Stimulated activated CD8-positive, alpha-beta memory T cell treated with anti-CD3 and anti-CD28 coated beads, Interleukin-2, amount 100 ng/mL, for 48 hours (primary cell): ENCODE measurements around the gene DAPK1.

Source experiments
- DNase-seq, 2 donors: peaks; one replicate each; pipeline ENCODE4 v3.0.0-alpha.2; 2020; ENCODE audit warnings: low read depth in 2 of 2

DAPK1 gene

DNA sequence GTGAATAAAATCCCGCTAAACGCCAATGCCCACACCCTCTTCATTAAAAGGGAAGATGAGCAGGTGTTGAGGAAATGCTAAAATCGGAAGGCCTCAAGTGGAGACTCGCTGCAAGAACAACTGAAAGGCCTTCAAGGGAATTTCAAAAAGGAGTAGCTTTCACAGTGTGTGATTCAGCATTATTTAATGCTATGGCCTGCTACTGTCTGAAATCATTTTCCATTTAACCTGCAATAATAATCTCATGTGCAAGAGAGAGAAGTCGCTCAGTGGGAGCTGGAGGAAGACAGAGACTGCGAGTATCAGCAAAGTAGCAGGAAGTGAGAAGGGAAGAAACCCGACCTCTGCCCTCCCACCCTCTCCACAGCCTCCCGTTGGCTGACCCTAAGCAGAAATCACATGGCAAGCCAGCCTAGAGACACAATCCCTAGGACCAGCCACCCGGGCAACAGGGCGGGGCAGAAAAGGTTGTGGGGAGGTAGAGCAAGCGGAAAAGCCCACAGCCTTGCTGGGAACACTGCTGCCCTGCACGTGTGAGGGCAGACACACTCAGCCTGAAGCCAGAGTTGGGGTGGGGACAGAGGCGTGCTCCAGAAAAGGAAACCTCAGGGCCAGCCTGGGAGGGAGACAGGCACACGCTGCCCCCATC is 188.3 kb downstream of the DAPK1 start:
- DNase-seq, result no peak

DNA sequence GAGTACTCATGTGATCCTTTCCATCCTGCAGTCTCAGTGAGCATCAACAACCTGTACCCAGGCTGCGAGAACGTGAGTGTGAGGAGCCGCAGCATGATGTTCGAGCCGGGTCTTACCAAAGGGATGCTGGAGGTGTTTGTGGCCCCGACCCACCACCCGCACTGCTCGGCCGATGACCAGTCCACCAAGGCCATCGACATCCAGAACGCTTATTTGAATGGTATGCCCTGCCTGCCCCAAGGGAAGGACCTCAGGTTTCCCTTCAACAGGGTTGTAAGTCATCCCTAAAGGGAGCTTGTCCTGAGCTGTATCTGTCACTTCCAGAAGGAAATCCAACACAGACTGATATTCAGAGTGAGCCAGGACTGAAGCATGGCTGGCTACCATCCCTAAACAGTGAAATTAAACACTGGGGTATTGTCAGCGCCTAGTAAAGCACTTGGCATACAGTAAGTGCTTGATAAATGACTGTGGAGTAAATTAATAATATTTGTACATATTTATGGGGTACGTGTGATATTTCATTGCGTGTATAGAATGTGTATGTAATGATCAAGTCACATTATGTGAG is 188.9 kb downstream of the DAPK1 start:
- no peak for DNase-seq

DNA sequence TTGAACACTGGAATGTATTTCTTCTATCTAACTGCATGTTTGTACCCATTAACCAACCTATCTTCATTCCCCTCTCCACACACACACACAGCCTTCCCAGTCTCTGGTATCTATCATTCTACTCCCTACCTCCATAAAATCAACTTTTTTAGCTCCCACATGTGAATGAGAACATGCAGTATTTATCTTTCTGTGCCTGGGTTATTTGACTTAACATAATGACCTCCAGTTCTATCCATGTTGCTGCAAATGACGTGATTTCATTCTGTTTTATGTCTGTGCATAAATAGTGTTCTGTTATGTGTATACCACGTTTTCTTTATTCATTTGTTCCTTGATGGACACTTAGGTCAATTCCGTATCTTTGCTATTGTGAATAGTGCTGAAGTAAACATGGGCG is 189.5 kb downstream of the DAPK1 start:
- DNase-seq, result no peak

- no peak for DNase-seq
Observed at GRCh38 chr9:87694236-87694755, 196.6 kb downstream of the DAPK1 start.

- no peak for DNase-seq
Observed at GRCh38 chr9:87695523-87695922, 197.9 kb downstream of the DAPK1 start.

DNA sequence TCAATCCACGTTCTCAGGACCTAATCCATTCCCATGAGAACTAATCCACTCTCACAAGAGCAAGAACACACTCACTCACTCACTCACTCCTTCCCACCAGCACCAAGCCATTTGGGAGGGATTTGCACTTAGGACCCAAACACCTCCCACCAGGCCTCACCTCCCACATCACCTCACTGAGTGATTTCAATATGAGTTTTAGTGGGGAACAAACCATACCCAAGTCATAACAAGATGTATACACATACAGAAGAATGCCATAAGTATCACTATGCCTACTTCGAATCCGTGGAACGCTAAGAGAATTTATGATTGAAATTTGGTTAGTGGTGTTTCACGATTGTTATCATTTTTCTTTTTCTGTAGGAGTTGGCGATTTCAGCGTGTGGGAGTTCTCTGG is 199.0 kb downstream of the DAPK1 start:
- DNase-seq, result no peak

DNA sequence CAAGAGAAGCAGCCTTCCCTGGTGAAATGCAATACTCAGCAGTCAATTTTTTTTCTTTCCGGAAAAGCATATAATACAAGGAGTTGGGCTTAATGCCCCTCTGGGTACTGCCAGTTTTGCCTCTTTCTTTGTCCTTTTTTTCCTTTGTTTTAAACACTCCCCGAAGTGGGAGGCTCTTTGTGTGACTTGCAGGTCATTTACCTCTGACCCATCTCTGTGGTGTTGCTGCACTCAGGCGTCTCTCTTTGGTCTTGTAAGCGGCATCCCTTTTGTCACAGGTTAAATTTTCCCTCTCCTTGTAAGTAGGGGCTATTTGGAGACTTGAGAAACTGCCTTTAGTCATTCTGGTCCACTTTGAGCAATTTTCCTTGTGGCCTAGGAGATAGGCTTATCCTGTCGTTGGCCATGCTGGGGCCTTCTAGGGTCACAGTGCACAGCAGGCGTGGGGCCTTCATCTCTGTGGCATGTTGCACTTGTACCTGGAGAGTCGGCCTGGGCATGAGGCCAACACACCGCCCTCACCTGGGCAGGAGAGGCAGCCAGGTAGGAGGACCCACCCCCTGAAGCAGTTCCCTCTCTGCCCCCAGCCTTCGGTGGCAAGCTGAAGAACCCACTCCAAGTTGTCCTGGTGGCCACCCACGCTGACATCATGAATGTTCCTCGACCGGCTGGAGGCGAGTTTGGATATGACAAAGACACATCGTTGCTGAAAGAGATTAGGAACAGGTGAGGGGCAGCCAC is 200.6 kb downstream of the DAPK1 start:
- DNase-seq, result no peak

DNA sequence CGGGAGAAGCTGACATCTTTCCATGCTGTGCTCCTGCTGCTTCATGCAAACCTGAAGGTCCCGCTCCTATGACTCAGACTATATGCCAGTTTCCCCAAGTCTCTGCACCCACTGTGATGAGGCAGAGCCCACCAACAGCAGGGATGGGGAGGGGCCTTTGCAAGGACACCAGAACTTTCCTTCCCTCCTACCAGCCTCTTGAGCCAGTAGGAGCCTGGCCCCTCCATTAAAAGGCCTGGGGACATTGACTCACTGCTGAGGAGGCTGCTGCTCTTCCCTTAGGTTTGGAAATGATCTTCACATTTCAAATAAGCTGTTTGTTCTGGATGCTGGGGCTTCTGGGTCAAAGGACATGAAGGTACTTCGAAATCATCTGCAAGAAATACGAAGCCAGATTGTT is 202.2 kb downstream of the DAPK1 start:
- no peak for DNase-seq

DNA sequence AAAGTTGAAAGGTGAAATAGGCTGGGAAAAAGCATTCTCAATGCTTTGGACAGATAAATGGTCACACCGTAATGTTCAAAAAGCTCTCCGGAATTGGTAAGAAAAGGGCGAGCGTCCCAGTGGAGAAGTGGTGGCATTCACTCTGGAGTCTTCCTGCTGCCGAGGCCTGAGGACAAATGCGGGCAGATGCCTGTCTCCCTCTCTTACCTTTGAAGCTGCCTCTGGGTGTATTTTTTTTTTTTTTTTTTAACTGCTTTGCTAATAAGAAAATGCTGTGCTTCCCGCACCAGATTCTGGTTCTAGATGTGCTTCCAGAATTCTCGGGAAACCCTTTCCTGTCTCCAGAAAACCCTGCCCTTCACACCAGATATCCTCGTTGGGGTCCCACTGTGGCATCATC is 203.8 kb downstream of the DAPK1 start:
- DNase-seq, result no peak

DNA sequence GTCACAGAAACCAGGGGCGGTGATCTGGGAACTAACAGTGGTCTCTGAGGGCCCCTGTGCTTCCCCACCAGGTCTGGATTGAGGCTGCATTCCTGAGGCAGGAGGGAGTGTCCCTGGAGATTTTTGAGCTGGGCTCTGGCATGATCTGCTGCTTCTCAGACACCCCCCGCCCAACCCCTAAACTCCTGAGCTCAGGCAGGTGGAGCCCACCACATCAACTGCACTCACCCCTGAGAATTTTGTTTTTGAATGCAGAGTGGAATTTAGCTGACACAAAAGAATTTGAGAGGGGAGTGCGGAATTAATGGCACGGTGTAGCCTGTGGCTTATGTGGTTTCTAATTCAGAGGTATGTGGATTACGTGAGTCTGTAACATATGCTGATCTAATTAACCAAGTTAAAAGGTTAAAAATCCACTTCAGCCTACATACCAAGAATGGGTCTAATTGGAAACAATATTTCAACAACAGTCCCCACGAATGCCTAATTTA is 204.3 kb downstream of the DAPK1 start:
- no peak for DNase-seq

DNA sequence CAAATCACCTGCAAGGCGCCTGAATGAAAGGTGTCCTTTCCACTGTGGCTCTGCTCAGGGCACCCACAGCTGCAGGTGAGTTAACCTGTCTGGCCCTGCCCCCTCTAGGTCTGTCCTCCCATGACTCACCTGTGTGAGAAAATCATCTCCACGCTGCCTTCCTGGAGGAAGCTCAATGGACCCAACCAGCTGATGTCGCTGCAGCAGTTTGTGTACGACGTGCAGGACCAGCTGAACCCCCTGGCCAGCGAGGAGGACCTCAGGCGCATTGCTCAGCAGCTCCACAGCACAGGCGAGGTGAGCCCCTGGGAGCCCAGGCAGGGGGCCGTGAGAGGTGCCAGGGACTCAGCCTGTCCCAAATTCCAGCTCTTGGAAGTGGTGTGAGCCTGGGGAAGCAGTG is 205.3 kb downstream of the DAPK1 start:
- DNase-seq, result no peak

- no peak for DNase-seq
Observed at GRCh38 chr9:87703636-87704276, 206.1 kb downstream of the DAPK1 start.

DNA sequence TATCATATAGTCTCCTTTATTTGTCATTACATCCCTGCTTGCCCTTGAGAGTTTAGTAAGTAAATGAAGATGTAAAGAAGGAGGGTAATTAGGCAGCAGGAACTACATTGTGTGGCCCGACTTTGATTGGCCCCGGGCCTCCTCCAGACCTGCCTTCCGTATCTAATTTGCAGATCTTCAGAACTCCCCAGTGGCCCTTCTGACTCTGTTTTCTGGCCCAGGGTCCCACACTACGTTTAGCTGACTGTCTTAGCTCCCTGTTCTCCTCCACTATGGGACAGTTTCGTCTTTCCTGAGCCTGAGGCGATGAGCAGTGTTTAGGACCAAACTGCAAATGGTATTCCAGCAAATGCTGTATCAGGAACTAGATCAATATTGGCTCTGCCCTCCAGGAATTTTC is 206.7 kb downstream of the DAPK1 start:
- DNase-seq, result no peak

DNA sequence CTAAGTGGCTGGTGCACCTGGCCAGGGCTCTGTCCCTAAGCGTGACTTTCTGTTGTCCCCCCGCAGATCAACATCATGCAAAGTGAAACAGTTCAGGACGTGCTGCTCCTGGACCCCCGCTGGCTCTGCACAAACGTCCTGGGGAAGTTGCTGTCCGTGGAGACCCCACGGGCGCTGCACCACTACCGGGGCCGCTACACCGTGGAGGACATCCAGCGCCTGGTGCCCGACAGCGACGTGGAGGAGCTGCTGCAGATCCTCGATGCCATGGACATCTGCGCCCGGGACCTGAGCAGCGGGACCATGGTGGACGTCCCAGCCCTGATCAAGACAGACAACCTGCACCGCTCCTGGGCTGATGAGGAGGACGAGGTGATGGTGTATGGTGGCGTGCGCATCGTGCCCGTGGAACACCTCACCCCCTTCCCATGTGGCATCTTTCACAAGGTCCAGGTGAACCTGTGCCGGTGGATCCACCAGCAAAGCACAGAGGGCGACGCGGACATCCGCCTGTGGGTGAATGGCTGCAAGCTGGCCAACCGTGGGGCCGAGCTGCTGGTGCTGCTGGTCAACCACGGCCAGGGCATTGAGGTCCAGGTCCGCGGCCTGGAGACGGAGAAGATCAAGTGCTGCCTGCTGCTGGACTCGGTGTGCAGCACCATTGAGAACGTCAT is 208.5 kb downstream of the DAPK1 start:
- DNase-seq, result no peak

DNA sequence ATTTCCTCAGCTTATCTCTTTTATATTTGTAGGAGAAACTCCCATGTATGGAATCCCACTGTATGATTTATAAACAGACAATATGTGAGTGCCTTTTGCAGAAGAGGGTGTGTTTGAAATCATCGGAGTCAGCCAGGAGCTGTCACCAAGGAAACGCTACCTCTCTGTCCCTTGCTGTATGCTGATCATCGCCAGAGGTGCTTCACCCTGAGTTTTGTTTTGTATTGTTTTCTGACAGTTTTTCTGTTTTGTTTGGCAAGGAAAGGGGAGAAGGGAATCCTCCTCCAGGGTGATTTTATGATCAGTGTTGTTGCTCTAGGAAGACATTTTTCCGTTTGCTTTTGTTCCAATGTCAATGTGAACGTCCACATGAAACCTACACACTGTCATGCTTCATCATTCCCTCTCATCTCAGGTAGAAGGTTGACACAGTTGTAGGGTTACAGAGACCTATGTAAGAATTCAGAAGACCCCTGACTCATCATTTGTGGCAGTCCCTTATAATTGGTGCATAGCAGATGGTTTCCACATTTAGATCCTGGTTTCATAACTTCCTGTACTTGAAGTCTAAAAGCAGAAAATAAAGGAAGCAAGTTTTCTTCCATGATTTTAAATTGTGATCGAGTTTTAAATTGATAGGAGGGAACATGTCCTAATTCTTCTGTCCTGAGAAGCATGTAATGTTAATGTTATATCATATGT is 210.3 kb downstream of the DAPK1 start:
- DNase-seq, result no peak

- no peak for DNase-seq
Observed at GRCh38 chr9:87708546-87708945, 210.9 kb downstream of the DAPK1 start.

DNA sequence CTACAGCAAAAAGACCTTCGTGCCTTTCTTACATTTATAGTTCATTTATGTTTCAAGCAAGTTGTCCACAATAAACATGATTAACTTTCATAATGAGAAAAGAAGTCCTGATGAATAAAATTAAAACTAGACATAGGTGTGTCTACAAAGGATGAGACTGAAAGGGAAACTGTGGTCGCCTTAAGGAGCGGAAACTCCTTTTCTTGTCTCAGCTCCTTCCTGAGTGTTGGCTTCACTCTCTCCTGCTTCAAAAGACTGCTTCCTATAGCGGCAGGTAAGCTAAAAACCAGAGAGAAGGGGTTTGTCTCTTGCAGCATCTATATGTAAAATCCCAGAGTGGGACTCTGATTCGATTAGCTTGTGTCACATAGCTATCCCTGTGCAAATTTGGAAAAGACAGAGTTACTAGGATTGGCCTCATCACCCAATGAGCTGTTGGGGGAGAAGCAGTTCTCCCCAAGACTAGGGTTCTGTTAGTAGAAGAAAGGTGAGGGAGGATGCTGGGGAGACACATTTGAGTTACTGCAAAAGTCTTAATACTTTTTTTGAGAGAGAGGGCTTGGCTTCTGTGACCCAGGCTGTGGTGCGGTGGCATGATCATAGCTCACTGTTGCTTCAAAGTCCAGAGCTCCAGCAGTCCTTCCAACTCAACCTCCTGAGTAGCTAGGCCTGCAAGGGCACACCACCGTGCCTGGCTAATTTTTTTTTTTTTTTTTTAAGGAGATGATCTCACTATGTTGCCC is 211.5 kb downstream of the DAPK1 start:
- no peak for DNase-seq

GRCh38 chr9:87710443-87710842 is 212.8 kb downstream of the DAPK1 start:
- DNase-seq, result no peak

- DNase-seq, result no peak
Observed at GRCh38 chr9:87711857-87712800, 214.5 kb downstream of the DAPK1 start.
